Head of caudate nucleus (tissue), 42 donors: ENCODE measurements around the gene RNF32.

ENCODE experiments used
- DNase-seq, 42 donors: peaks; one replicate each; pipeline versions ENCODE4 v3.0.0 to v3.0.0-alpha.2; 2020 to 2021; ENCODE audit warnings: mixed read lengths in 7 of 42
- intact Hi-C: fragments of 100-400 bp; cut with DNase I; formaldehyde crosslinking; loops from one replicate; pipeline ENCODE4 v1.15.0; 2022

Gene RNF32

DNA sequence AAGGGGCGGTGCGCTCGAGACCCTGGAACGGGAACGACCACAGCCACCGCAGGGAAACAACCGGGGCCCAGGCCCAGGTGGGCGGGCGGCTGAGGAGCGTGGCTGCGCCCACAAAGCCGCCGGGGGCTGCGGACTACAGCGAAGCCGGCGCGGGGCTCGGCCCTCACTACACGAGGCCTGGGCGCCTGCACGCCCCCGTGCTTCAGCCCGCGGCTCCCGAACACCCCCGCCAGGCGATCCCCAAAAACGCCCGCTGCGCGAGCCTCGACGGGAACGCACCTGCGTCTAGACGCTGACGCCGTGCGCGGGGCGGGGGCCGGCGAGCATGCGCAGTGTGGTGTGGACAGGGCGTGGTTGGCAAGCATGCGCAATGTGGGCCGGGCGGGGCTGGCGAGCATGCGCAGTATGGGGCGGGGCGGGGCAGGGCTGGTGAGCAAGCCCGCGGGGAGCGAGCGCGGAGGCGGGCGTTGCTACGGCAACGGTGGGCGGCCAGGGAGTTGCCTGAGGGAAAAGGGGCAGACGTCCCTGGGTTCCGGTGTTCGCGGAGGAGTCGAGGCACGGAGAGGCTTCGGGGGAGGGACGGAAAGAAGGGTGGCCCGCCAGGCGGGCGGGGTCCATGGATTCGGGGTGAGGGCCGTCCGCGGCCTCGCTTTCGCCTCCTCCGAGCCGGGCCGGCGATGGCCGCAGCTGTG, at the start of gene RNF32:
Gene RNF32, plus strand, starts transcription at position 518 of the 692 bp plus-strand sequence. CDS start 3,104 bp downstream, outside the sequence.
- intact Hi-C loops, result no loop called here

GRCh38 chr7:156592155-156592884, 48.3 kb upstream of the RNF32 start:
- intact Hi-C loops, result no loop called here

More for the DNA sequence above, at the start of gene RNF32:
- DNase-seq, result peak; percentile 79 to 97 (median 94)

GRCh38 chr7:156594283-156595080, 46.1 kb upstream of the RNF32 start:
- intact Hi-C loops, result no loop called here

More at GRCh38 chr7:156592155-156592884, 48.3 kb upstream of the RNF32 start:
- no peak for DNase-seq

DNA sequence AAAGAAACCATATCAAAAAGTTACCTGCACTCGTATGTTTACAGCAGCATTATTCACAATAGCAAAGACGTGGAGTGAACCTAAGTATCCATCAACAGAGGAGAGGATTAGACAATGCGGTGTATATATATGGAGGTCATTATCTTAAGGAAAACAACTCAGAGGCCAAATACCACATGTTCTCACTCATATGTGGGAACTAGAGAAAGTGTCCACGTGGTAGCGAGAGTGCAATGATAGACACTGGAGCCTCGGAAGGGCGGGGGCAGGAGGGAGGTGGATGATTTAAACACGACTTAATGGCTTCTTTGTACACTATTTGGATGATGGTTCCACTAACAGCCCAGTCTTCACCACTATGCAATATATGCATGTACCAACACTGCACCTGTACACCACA, 40.1 kb upstream of the RNF32 start:
- intact Hi-C loops, result no loop called here
- no peak for DNase-seq

More at GRCh38 chr7:156594283-156595080, 46.1 kb upstream of the RNF32 start:
- DNase-seq, result peak in 1 of 42 donors; percentile 1

GRCh38 chr7:156602283-156602682, 38.3 kb upstream of the RNF32 start:
- intact Hi-C loops, result no loop called here
- peak in 1 of 42 donors; percentile 20 for DNase-seq

- intact Hi-C loops, result no loop called here
- peak in 1 of 42 donors; percentile 15 for DNase-seq
Measured at GRCh38 chr7:156603011-156603410, 37.6 kb upstream of the RNF32 start.

DNA sequence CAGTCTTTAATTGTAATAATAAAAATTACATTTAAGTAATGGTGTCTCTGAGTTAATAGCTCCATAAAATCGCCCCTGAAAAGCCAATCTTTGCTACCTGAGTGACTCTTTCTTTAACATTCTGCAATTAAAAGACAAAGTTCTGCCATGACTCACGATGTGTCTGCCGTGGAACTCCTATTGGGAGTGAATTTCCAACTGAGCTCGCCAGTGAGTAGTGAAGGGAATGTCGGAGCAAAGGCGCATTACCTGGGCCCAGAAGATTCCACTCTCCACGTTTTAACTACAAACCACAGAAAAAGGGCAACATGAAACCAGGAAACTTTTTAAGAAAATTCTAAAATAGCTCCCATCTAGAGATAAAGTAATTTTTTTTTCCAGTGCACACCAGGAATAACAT, 36.9 kb upstream of the RNF32 start:
- DNase-seq, result no peak

DNA sequence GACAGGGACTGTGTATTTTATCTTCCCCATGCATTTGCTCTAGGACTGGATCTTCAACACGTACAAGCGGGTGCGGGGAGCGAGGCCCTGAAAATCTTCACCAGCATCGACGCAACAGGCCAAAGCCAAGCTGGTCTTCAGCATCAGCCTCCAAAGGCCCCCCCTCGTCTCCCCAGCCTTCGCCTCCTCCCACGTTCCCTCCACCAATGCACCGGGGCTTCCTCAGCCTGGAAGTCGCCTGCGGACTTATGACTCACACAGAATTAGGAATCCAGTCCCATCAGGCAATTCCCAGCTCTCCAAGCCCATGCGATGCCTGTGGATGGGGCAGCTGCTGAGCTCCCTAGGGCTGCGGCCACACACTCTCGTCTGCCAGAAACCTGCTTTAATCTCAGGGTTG, 36.3 kb upstream of the RNF32 start:
- intact Hi-C loops, result no loop called here
- DNase-seq, result no peak

More for the DNA sequence above, 36.9 kb upstream of the RNF32 start:
- intact Hi-C loops, result no loop called here

DNA sequence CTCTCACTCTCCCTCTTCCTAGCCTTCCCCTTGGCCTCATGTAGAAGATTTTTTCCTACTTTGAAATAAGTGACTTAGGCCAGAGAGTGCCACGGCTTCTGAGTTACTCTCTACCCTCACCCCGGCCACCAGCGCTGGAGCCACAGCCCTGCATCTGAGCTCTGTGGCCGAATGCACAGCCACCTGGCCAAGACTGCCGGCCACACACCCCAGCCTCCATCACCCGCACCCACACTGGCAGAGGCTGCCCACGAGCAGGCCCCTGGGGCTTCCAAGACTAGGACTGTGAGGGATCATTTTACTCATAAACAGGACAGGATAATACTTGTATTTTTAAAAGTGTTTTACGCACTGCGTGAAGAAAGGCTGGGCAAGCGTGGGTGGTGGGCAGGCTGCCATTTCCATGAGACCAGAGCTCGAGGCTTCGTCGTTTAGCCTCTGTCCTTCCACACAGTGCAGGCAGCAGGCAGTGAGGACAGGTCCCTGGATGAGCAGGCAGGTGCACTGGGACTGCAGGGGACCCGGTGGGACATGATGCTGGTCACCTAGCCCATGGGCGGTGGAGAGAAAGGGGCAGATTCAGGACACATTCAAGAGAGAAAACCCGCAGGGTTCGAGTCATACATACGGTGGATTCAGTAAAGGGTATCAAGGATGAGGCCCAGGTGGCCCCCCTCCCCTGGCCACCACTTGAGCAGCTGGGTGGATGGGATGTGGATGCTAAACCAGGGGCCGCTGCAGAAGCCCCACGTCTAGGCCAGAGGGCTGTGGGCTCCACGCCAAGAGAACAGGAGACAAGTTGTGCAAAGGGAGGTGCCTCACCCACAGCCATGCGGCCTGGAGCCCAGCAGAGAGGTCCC, 35.5 kb upstream of the RNF32 start:
- intact Hi-C loops, result no loop called here
- DNase-seq, result no peak

- DNase-seq, result no peak
- intact Hi-C loops, result no loop called here
Measured at GRCh38 chr7:156606135-156606534, 34.4 kb upstream of the RNF32 start.

DNA sequence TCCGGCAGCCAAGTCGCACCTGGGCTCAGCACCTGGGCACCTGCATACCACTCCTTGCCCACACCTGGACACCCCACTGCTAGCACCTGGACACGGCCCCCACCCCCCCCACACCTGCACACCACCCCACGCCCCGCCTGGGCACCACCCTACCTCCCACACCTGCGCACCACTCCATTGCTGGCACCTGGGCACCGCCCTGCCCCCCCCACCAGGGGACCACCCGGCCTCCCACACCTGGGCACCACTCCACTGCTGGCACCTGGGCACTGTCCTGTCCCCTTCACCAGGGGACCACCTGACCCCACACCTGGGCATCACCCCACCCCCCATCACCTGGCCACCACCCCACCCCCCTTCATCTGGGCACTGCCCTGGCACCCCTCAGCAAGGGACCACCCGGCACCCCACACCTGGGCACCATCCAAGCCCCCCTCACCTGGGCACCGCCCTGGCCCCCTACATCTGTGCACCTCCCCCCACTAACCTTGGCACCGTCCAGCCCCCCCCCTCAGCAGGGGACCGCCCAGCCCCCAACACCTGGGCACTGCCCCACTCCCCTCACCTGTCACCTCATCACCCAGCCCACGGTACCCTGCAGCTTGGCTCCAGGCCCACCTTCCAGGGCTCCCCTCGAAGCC, 33.8 kb upstream of the RNF32 start:
- no peak for DNase-seq

GRCh38 chr7:156607332-156608172, 33.0 kb upstream of the RNF32 start:
- DNase-seq, result no peak
- intact Hi-C loops, result no loop called here

More for the DNA sequence above, 33.8 kb upstream of the RNF32 start:
- intact Hi-C loops, result no loop called here

DNA sequence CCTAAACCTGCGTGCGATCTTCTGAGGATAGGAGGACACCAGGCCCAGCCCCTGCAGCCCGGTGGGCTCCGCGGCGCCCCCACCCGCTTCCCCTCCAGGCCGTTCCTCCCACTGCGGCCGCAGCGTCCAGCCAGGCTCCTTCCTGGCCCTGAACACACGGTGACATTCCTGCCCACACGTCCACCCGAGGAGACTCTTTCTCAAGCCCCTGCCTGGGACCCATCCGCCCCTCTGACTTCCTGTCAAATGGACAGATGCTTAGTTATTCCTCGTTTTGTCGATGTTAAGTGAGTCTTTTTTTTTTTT, 32.4 kb upstream of the RNF32 start:
- DNase-seq, result no peak
- intact Hi-C loops, result no loop called here

DNA sequence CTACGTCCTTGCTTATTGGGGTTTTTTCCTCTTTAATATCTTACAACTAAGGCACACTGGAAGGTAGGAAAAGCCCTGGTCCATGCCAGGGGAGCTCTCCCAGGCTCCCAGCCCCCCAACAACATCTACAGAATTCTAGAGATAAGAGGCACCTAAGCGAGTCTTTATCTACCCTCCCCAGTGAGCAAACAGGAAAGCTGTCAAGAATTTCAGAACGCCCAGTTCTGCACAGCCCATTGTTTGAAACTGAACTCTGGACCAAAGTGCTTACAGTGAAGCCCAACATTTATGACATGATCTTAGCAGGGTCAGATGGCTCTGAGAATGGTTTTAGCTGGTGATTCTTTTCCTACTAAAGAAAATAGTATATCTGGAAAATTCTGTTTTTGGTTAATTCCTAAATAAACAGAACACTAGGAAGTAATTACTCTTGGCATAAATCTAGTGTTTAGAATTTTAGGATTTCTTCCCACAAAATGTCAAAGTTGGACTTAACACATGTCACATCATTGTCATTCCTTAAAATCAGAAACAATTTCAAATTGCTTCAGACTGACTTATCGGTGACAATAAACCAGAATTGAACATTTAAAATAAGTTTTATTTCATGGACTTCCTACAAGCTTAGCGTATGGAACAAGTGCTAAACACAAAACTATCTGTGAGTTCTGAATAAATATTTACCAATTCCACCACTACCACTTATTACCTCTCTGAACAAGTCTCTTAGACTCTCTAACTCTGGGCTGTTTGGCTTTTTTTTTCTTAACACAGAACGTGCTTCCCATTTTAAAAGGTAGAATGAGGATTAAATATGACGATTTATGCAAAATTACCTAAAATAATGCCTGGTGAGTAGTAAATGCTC, 31.3 kb upstream of the RNF32 start:
- intact Hi-C loops, result no loop called here
- no peak for DNase-seq

GRCh38 chr7:156610130-156610529, 30.4 kb upstream of the RNF32 start:
- DNase-seq, result no peak
- intact Hi-C loops, result no loop called here

GRCh38 chr7:156610601-156611000, 30.0 kb upstream of the RNF32 start:
- DNase-seq, result no peak
- intact Hi-C loops, result no loop called here
